Stimulated activated CD8-positive, alpha-beta memory T cell treated with anti-CD3 and anti-CD28 coated beads, Interleukin-15, amount 100 ng/mL, for 24 hours (primary cell): ENCODE measurements around the gene SRRM4.

Experiments
- DNase-seq: peaks from one replicate; pipeline ENCODE4 v3.0.0-alpha.2; 2020; ENCODE audit warnings: low read depth

Gene SRRM4

GRCh38 chr12:119122047-119122446 lies 140.7 kb downstream of the SRRM4 start:
- no peak for DNase-seq

DNA sequence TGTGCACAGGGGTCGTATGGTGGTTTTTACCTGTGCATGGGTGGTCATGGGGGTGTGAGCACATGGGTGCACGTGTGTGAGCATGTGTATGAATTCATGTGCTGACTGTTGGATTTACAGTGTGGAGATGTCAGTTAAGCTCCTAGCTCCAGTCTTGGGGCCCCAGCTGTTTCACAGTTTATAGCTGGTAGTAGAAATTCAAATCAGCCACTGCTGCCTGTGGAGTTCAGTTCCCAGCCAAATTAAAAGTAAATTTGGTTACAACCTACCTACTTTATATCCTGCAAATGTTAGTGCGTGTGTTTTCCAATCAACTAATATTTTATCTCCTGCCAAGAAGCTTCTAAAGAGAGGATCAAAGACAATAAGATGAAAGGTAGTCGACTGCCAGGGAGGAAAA lies 141.4 kb downstream of the SRRM4 start:
- no peak for DNase-seq

DNA sequence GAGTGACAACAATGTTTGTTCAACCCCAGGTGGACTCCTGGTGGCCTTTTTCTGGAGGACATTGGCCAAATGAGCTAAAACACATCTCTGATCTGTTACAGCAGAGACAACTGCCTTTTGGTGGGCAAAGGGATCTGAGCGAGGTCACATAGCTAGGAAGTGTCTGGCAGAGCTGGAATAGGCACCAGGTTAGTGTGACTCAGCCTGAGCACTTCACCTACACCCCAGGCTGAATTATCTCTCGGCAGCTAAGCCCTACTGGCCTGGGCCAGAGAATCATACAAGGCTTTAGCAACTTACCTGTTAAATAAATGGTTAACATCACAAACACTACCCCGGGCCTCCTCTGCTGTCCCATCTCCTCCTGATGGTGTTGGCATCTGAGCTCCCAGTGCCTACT lies 147.2 kb downstream of the SRRM4 start:
- DNase-seq, result no peak

DNA sequence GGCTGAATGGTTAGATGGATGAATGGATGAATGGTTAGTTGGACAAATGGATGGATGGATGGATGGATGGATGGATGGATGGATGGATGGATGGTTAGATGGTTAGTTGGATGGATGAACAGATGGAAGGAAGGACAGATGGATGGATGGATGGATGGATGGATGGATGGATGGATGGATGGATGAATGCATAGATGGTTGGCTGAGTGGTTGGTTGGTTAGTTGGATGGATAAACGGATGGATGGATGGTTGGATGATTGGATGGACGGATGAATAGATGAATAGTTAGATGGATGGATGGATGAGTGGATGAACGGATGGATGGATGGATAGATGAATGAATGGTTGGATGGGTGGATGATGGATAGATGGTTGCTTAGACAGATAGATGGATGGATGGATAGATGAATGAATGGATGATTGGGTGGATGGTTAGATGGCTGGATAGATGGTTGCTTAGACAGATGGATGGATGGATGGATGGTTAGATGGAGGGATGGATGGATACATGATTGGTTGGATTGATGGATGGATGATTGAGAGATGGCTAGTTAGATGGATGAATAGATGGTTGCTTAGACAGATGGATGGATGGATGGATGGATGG lies 148.6 kb downstream of the SRRM4 start:
- no peak for DNase-seq

DNA sequence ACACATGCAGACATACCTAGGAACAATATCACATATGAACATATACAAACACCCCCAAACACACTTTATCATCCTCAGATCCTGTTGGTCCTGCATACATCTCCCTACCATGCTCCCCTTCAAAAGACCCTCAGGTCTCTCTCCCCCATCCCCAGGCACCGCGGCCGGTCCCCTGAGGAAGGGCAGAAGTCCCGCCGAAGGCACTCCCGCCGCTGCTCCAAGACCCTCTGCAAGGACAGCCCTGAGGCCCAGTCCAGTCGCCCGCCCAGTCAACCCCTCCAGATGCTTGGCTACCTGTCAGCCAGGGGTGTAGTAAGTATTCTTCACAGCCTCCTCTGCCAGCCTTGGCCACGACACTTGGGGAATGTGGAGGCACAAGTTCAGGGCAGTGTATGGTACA lies 149.2 kb downstream of the SRRM4 start:
- DNase-seq, result no peak

DNA sequence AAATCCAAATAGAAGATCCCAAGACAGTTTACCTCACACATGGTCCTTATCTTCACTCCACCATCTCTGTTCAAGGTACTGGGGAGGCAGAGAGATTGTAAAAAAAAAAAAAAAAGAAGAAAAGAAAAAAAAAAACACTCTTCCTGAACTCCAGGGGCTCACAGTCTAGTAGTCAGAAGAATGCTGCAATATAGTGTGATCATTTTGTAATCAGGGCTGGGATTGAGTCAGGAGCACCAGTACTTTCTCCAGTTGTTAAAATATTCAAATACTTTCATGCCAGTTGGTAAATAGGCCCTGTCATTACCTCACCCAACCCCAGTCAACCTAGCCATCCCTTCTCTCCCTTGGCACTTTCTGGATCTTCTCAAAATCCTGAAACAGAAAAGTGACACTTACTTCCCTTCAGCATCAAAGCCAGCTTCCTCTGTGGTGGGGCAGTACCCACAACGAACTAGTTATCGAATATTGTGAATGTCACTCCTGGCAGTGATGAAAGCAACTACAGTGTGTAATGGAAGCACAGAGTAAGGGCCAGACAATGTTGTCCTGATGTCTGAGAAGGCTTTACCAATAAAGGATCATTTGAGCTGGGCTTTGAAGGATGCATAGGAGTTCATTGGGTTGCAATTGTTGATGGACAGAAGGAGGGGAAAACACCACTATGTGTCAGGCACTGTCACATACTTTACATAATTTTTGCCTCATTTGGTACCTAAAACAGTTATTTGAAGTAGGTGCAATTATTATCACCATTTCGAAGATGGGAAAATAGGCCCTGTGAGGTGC lies 153.1 kb downstream of the SRRM4 start:
- no peak for DNase-seq

GRCh38 chr12:119136811-119137410 lies 155.6 kb downstream of the SRRM4 start:
- DNase-seq, result no peak

- no peak for DNase-seq
Observed at GRCh38 chr12:119139448-119139847, 158.1 kb downstream of the SRRM4 start.

- no peak for DNase-seq
Observed at GRCh38 chr12:119145367-119145766, 164.0 kb downstream of the SRRM4 start.

GRCh38 chr12:119147847-119148448 lies 166.6 kb downstream of the SRRM4 start:
- no peak for DNase-seq

DNA sequence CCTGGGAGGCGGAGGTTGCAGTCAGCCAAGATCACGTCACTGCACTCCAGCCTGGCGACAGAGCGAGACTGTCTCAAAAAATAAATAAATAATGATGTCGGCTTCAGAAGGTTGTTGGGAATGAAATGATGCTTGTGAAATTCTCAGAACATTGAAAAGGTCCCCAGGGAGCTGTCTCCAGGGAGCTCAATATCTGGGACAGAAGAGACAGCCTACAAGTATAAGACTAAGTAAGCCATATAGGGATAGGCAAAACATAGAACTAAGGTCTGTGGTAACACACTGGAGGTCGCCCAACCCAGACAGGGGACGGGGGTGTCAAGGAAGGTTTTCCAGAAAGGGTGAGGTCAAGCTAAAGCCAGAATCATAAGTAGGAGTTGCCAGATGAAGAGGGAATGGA lies 167.9 kb downstream of the SRRM4 start:
- DNase-seq, result no peak

- no peak for DNase-seq
Observed at GRCh38 chr12:119151445-119152026, 170.2 kb downstream of the SRRM4 start.

- DNase-seq, result no peak
Observed at GRCh38 chr12:119153477-119154434, 172.4 kb downstream of the SRRM4 start.

DNA sequence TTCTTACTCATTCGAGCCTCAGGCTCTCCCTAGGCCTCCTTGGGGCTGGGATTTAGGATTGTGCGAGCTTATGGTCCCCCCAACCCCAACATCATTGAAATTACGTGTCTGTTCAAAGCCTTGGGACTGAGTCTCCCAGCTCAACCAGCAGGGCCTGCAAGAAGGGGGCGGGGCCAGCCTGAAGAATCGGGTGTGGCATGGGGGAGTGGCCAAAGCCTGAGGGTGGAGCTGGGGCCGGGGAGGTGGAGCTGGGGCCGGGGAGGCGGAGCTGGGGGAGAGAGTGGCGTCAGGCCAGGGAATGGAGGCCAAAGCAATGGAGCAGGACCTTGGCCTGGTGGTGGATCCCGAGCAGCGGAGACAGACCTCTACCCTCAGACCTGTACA lies 173.1 kb downstream of the SRRM4 start:
- no peak for DNase-seq

- DNase-seq, result no peak
Observed at GRCh38 chr12:119156401-119157044, 175.2 kb downstream of the SRRM4 start.

GRCh38 chr12:119157528-119157927 lies 176.2 kb downstream of the SRRM4 start:
- DNase-seq, result no peak

DNA sequence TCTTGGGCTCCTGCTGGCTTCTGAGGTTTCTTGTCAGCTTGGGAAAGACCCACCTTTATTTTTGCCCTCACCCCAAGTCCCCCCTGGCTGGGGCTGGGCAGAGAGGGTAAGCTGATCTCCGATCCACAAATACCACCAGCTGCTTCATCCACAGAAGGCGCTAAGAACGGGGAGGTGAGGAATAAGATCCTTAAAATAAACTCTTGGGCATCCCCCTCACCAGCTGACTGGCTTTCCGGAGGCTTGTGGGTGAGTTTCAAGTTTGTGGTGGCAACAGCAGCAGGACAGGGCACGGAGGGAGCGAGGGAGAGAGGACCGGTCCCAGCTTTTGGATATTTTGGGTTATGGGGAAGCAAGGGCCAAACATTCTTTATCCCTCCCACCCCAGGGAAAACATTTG lies 176.6 kb downstream of the SRRM4 start:
- DNase-seq, result no peak

DNA sequence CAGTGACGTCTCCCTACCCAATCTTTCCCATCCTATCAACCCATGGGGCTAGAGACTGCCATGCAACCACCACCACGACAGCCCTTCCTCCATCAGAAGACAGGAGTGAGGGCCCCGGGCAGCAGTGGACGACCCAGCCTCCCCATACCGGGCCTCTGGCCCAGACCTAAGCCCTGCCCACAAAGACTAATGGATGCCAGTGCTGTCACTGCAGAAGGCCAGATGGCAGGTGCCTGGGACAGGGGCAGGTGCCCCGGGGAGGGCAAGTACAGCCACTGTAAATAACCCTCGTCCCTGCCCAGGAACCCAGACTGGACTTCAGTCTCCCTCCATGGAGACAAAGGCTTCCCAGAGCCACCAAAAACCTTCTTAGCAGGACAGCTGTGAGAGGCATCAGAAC lies 177.1 kb downstream of the SRRM4 start:
- DNase-seq, result no peak

DNA sequence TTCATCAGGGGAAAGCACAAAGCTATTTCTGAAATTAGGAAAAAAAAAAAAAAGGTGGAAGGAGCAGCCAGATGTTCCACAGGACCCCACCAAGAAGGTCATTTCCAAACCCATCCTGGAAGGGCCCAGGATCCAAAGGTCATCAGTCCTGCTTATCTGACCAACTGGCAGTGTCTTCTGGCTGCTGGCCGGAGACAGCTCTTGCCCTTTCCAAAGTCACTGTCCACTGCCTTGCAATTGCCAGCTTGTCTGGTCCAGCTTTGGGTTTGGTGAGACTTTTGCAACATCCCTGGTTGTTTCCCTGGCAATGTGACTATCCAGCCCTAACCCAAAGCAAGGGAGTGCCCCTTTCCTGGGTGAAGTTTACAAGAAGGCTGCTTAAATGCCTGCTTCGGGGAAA lies 178.5 kb downstream of the SRRM4 start:
- no peak for DNase-seq

DNA sequence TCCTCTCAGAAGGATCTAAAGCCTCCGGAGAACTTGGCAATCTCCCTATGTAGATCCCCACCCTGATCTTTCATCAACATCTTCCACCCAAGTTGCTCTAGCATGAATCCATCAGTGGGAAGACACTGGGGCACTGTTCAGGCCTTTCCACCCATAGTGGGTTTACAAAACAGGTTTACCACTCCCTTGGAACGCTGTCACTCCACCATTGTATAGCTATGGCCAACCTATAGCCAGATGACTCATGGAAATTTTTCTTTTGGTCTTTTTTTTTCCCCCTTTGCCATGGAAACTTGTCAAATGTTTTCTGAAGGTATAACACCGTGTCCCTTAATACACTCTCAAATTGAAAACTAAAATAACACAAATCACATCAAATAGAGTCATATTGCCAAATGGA lies 186.6 kb downstream of the SRRM4 start:
- no peak for DNase-seq

- no peak for DNase-seq
Observed at GRCh38 chr12:119168721-119169120, 187.4 kb downstream of the SRRM4 start.
